Measurements from ENCODE around the gene ATP5ME. TPM values are rescaled to one million over a fixed set of nuclear protein-coding genes. Genes with fewer than 3 reads are reported as not detected.

The ATP5ME gene
- total and polyA plus RNA-seq, 2 experiments from 2014 or later, result 143 to 669 TPM

- Histone ChIP-seq H2AFZ (no peak overlapping the region), H3K4me1 (ENCODE audit: insufficient read depth) (peaks cover 12% of the 10 kb centered on the region), H3K9me3 (ENCODE audit: low read depth) (no peaks in the 10 kb centered on the region), H4K20me1 (ENCODE audit: insufficient read depth, poor library complexity, severe bottlenecking) (no peaks in the 10 kb centered on the region), H3K79me2 (peaks cover 2% of the 10 kb centered on the region), H3K4me3 (no peak overlapping the region), H3K9me2 (replicated peaks; ENCODE audit: insufficient read depth) (no peaks in the 10 kb centered on the region), H3K4me2 (no peak overlapping the region), H3K36me3 (replicated peaks; ENCODE audit: insufficient read depth, low read depth) (no peaks in the 10 kb centered on the region), H3K27ac (no peak overlapping the region), H3K27me3 (no peaks in the 10 kb centered on the region)
- DNase-seq (ENCODE audit: low spot score), result no peak
- WGBS (ENCODE audit: low lambda C conversion rate, missing lambda C conversion rate), result 94% methylated on average over 19 of the region's 28 CpGs
- TF ChIP-seq EZH2 (IDR thresholded peaks at IDR 0.05; ENCODE audit: borderline replicate concordance), result no peak
- no peak for TF ChIP-seq EZH2phosphoT487 (IDR thresholded peaks at IDR 0.05; ENCODE audit: low read depth, severe bottlenecking, unreplicated experiment)
- no peak for TF ChIP-seq CTCF (IDR thresholded peaks at IDR 0.05; ENCODE audit: poor library complexity)
Observed at GRCh38 chr4:666822-667544, 7.1 kb downstream of the ATP5ME start.

GRCh38 chr4:666436-666810 lies 7.7 kb downstream of the ATP5ME start:
- H3K9me3 ChIP-seq (ENCODE audit: low read depth), result no peaks in the 10 kb centered on the region
- no peaks in the 10 kb centered on the region for H4K20me1 ChIP-seq (ENCODE audit: insufficient read depth, poor library complexity, severe bottlenecking)
- 82% methylated on average over 12 of the region's 22 CpGs for WGBS (ENCODE audit: low lambda C conversion rate, missing lambda C conversion rate)
- H3K4me1 ChIP-seq (ENCODE audit: insufficient read depth), result peaks cover 12% of the 10 kb centered on the region
- no peak overlapping the region for H2AFZ ChIP-seq
- no peak for DNase-seq (ENCODE audit: low spot score)
- no peaks in the 10 kb centered on the region for H3K9me2 ChIP-seq (replicated peaks; ENCODE audit: insufficient read depth)
- no peaks in the 10 kb centered on the region for H3K36me3 ChIP-seq (replicated peaks; ENCODE audit: insufficient read depth, low read depth)
- H3K27ac ChIP-seq, result no peak overlapping the region
- H3K4me2 ChIP-seq, result no peak overlapping the region
- no peak overlapping the region for H3K4me3 ChIP-seq
- TF ChIP-seq EZH2phosphoT487 (IDR thresholded peaks at IDR 0.05; ENCODE audit: low read depth, severe bottlenecking, unreplicated experiment), result no peak
- no peak for TF ChIP-seq EZH2 (IDR thresholded peaks at IDR 0.05; ENCODE audit: borderline replicate concordance)
- no peak for TF ChIP-seq CTCF (IDR thresholded peaks at IDR 0.05; ENCODE audit: poor library complexity)
- peaks cover 2% of the 10 kb centered on the region for H3K79me2 ChIP-seq
- no peaks in the 10 kb centered on the region for H3K27me3 ChIP-seq

- WGBS (ENCODE audit: low lambda C conversion rate, missing lambda C conversion rate), result 83% methylated on average over 18 of the region's 22 CpGs
- no peak for DNase-seq (ENCODE audit: low spot score)
Observed at GRCh38 chr4:665751-666435, 8.2 kb downstream of the ATP5ME start.

More at GRCh38 chr4:665751-666435, 8.2 kb downstream of the ATP5ME start:
- no peak overlapping the region for H3K27ac ChIP-seq
- no peaks in the 10 kb centered on the region for H4K20me1 ChIP-seq (ENCODE audit: insufficient read depth, poor library complexity, severe bottlenecking)
- H3K27me3 ChIP-seq, result no peaks in the 10 kb centered on the region
- H3K79me2 ChIP-seq, result peaks cover 2% of the 10 kb centered on the region
- peaks cover 12% of the 10 kb centered on the region for H3K4me1 ChIP-seq (ENCODE audit: insufficient read depth)
- no peaks in the 10 kb centered on the region for H3K36me3 ChIP-seq (replicated peaks; ENCODE audit: insufficient read depth, low read depth)
- H3K4me3 ChIP-seq, result no peak overlapping the region
- no peaks in the 10 kb centered on the region for H3K9me3 ChIP-seq (ENCODE audit: low read depth)
- no peak overlapping the region for H3K4me2 ChIP-seq
- no peaks in the 10 kb centered on the region for H3K9me2 ChIP-seq (replicated peaks; ENCODE audit: insufficient read depth)
- TF ChIP-seq CTCF (IDR thresholded peaks at IDR 0.05; ENCODE audit: poor library complexity) (no peak), EZH2 (IDR thresholded peaks at IDR 0.05; ENCODE audit: borderline replicate concordance) (no peak)
- no peak overlapping the region for H2AFZ ChIP-seq
